Measurements from ENCODE around the gene NR0B2.

GRCh38 chr1:26951216-26951615 lies 37.4 kb upstream of the NR0B2 start:
- TF ChIP-seq CTCF (conservative IDR thresholded peaks at IDR 0.05; ENCODE audit: low read length) (no peak), EZH2phosphoT487 (IDR thresholded peaks at IDR 0.05; ENCODE audit: borderline replicate concordance) (no peak)
